Panc1 (cell line): ENCODE data around the gene PRELID3B. TPM values are rescaled to one million over a fixed set of nuclear protein-coding genes. Genes with fewer than 3 reads are reported as not detected.
A peak's percentile ranks its signal among the peaks of the same experiment; 100 is the strongest.

Experiments
- ATAC-seq: fragments of 200-7000 bp; cut with Tn5 transposase; 2 replicates; pipeline ENCODE4 v1.9.1; 2020; ENCODE audit warnings: mild to moderate bottlenecking, moderate library complexity
- BruUV-seq: library from RNA; stranded (reverse); fragments of 400-500 nt; replicated peaks from 2 replicates; lab custom pipeline; 2021; lab: Mats Ljungman, UMichigan
- CTCF ChIA-PET: fragments of 300-600 bp; sonication (Branson Sonifier 250); formaldehyde crosslinking; loops from one replicate; lab custom pipeline; 2022; ENCODE audit warnings: antibody characterized with exemption; lab: Charles Lee
- POLR2A ChIA-PET: fragments of 300-600 bp; sonication (Branson Sonifier 250); formaldehyde crosslinking; loops from one replicate; lab custom pipeline; 2022; ENCODE audit warnings: antibody characterized with exemption; lab: Charles Lee
- DNase-seq: peaks from one replicate; pipeline ENCODE4 v3.0.0-alpha.2; 2010; ENCODE audit warnings: low read depth, low spot score
- H3K27ac ChIP-seq: 2 replicates; pipeline ENCODE4 v1.5.1; 2011; ENCODE audit warnings: mild to moderate bottlenecking, low read length, inconsistent platforms
- H3K27me3 ChIP-seq: fragments of 200-500 bp; sonication (Bioruptor generic); 2 replicates; pipeline ENCODE4 v1.6.0; 2014; ENCODE audit warnings: low read length, inconsistent platforms; ENCODE audit not compliant: control insufficient read depth, insufficient read depth
- H3K36me3 ChIP-seq: fragments of 200-500 bp; sonication (Bioruptor generic); 2 replicates; pipeline ENCODE4 v1.5.1; 2014; ENCODE audit warnings: inconsistent platforms, mild to moderate bottlenecking, low read length, moderate library complexity; ENCODE audit not compliant: control insufficient read depth, insufficient read depth
- H3K4me1 ChIP-seq: 2 replicates; pipeline ENCODE4 v1.5.1; 2011; ENCODE audit warnings: inconsistent platforms, mild to moderate bottlenecking, low read length, moderate library complexity; ENCODE audit not compliant: control insufficient read depth, insufficient read depth
- H3K4me3 ChIP-seq, 2 experiments: 2 replicates each; pipeline ENCODE4 v1.5.1; 2011 to 2012; ENCODE audit warnings: low read depth in 2 of 2, low read length in 2 of 2, mild to moderate bottlenecking in 2 of 2, inconsistent platforms in 1 of 2, moderate library complexity in 1 of 2
- H3K9me3 ChIP-seq: fragments of 200-500 bp; sonication (Bioruptor generic); 2 replicates; pipeline ENCODE4 v1.5.1; 2014; ENCODE audit warnings: low read depth, mild to moderate bottlenecking, inconsistent platforms, low read length, moderate library complexity; ENCODE audit not compliant: control insufficient read depth, insufficient read depth
- POLR2AphosphoS5 ChIP-seq: IDR thresholded peaks from 2 replicates; pipeline ENCODE4 v1.6.1; 2012; ENCODE audit warnings: mild to moderate bottlenecking, low read depth, low read length, moderate library complexity
- REST ChIP-seq, 2 experiments: IDR thresholded peaks; 2 replicates each; pipeline ENCODE4 v1.6.1; 2011 to 2012; ENCODE audit warnings: low read depth in 2 of 2, control low read depth in 1 of 2, low read length in 1 of 2, mild to moderate bottlenecking in 1 of 2, moderate library complexity in 1 of 2; ENCODE audit not compliant: insufficient read depth in 1 of 2
- SIN3A ChIP-seq: IDR thresholded peaks from 2 replicates; pipeline ENCODE4 v1.6.1; 2012; ENCODE audit warnings: low read depth, mild to moderate bottlenecking, low read length, moderate library complexity, borderline replicate concordance; ENCODE audit not compliant: insufficient read depth
- TCF7L2 ChIP-seq: IDR thresholded peaks from 2 replicates; pipeline ENCODE4 v1.6.1; 2011; ENCODE audit warnings: mild to moderate bottlenecking, low read depth, low read length, inconsistent platforms
- in situ Hi-C: cut with HindIII; loops from 2 replicates; pipeline ENCODE4 v1.10.0; 2016; ENCODE audit warnings: low sequenced_read_pairs, low pct_unique_long_range_greater_than_20kb
- intact Hi-C: fragments of 100-400 bp; cut with micrococcal nuclease; formaldehyde crosslinking; loops from one replicate; pipeline ENCODE4 v1.10.0; 2022; ENCODE audit not compliant: unreplicated experiment
- total RNA-seq: library from RNA; stranded (reverse); gene quantifications from one replicate; pipeline ENCODE4 v1.2.1, GENCODE V29; 2021; ENCODE audit not compliant: unreplicated experiment
- TF ChIP-seq, protein P1 (sequence below): fragments of 450-650 bp; IDR thresholded peaks from 2 replicates; pipeline ENCODE4 v1.5.1; 2017; ENCODE audit warnings: mild to moderate bottlenecking

PRELID3B gene
- total RNA-seq, 1 experiment from 2014 or later, result 131 TPM

- Histone ChIP-seq H3K36me3 (peaks cover 69% of the 10 kb centered on the region), H3K27me3 (no peaks in the 10 kb centered on the region), H3K9me3 (no peaks in the 10 kb centered on the region), H3K4me3 (peak overlapping the region; percentile 91 to 93), H3K27ac (peak overlapping the region; percentile 90), H3K4me1 (peaks cover 40% of the 10 kb centered on the region)
- in situ Hi-C loops, result no loop called here
- ChIA-PET CTCF (interaction anchor here (0.6 to 1.1 kb wide), 2 partner anchors 162 to 193 kb away, joined by 5 to 7 read pairs; no protein-coding TSS in a partner anchor), POLR2A (interaction anchor here (0.6 to 1.0 kb wide), 3 partner anchors 10 to 1781 kb away, joined by 4 to 8 read pairs (median 4); partner anchors contain the start of gene PRELID3B)
- peak; percentile 13; the same call in 1 of the 2 replicates for TF ChIP-seq SIN3A
- peak in 1 of 2 experiments; percentile 33; a peak in 1 of 4 replicates for TF ChIP-seq REST (IDR thresholded peaks at IDR 0.05; ENCODE audit: insufficient read depth in 1 of 2, low read depth in 2 of 2, low read length in 1 of 2)
- TF ChIP-seq POLR2AphosphoS5, result no peak
- no peak for TF ChIP-seq TCF7L2
- TF ChIP-seq, protein P1, sequence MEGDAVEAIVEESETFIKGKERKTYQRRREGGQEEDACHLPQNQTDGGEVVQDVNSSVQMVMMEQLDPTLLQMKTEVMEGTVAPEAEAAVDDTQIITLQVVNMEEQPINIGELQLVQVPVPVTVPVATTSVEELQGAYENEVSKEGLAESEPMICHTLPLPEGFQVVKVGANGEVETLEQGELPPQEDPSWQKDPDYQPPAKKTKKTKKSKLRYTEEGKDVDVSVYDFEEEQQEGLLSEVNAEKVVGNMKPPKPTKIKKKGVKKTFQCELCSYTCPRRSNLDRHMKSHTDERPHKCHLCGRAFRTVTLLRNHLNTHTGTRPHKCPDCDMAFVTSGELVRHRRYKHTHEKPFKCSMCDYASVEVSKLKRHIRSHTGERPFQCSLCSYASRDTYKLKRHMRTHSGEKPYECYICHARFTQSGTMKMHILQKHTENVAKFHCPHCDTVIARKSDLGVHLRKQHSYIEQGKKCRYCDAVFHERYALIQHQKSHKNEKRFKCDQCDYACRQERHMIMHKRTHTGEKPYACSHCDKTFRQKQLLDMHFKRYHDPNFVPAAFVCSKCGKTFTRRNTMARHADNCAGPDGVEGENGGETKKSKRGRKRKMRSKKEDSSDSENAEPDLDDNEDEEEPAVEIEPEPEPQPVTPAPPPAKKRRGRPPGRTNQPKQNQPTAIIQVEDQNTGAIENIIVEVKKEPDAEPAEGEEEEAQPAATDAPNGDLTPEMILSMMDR, result peak; percentile 11; the same call in 1 of the 2 replicates
- DNase-seq, result peak; percentile 24
- BruUV-seq, result TSS peak; percentile 96
- ATAC-seq, result peak; percentile 63
- intact Hi-C loops, result no loop called here
Measured at GRCh38 chr20:59032713-59033059, 9.9 kb downstream of the PRELID3B start.

DNA sequence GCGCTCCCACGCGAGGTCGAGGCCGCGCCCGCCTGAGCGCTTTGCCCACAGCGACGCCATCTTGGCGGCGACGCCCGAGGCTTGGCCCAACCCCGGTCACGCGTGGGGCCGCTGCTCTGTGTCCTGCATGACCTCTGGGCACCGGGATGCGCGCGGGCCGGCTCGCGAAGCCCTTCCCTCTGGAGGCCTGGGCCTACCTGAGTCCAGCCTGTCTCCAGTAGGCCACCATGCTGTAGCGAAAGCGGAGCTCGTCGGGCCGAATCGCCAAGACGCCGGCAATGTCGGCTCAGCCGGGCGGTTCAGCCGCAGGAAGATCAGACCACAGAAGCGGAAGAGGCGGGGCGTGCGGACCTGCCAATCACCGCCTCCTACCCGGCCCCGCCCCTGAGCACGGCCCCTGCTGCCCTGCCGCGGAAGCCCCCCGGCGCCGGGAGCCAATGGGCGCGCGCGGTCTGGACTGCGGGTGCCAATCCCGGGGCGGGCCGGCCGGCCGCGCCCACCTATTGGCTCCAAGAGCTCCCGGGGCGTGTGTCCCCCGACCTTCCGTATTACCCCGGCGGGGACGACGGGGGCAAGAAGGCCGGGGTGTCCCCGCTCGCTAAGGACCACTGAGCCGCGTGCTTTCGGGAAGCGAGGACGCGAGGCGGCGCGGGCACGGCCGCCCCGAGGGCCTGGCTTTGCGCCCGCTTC is 10.4 kb downstream of the PRELID3B start, which contains the start of gene ATP5F1E:
Gene ATP5F1E (minus strand): TSS at position 313 of the 690 bp plus-strand sequence. CDS start 84 bp downstream, at position 229.
- TF ChIP-seq POLR2AphosphoS5 (peak; percentile 94), REST (IDR thresholded peaks at IDR 0.05; ENCODE audit: insufficient read depth in 1 of 2, low read depth in 2 of 2, low read length in 1 of 2) (no peak), SIN3A (peak; percentile 80; the same call in 1 of the 2 replicates)
- in situ Hi-C loops, result no loop called here

More for the DNA sequence above, 10.4 kb downstream of the PRELID3B start, which contains the start of gene ATP5F1E:
- DNase-seq, result peak; percentile 41
- intact Hi-C loops, result no loop called here
- Histone ChIP-seq H3K27me3 (no peaks in the 10 kb centered on the region), H3K36me3 (peaks cover 67% of the 10 kb centered on the region), H3K4me1 (peaks cover 40% of the 10 kb centered on the region), H3K4me3 (peak within 1 kb of the TSS; percentile 91 to 93), H3K27ac (peak within 1 kb of the TSS; percentile 97), H3K9me3 (no peaks in the 10 kb centered on the region)
- CTCF ChIA-PET, result interaction anchor here (0.5 to 1.1 kb wide), 5 partner anchors 12 to 464 kb away, joined by 3 to 7 read pairs (median 4); no protein-coding TSS in a partner anchor
- BruUV-seq, result no TSS peak
- POLR2A ChIA-PET, result interaction anchor here (0.6 to 1.0 kb wide), 3 partner anchors 11 to 1781 kb away, joined by 4 to 8 read pairs (median 4); partner anchors contain the start of gene PRELID3B
- ATAC-seq, result peak; percentile 99
